Keratinocyte (primary cell): Measurements from ENCODE around the gene ZNF362. TPM values are rescaled to one million over a fixed set of nuclear protein-coding genes. Genes with fewer than 3 reads are reported as not detected.

ENCODE experiments used
- DNase-seq: peaks from one replicate; pipeline ENCODE4 v3.0.0-alpha.2; 2011; ENCODE audit warnings: low read depth, missing footprints, low spot score
- FAIRE-seq: peaks from 2 replicates; lab custom pipeline; 2011; peaks lifted over from hg19 to GRCh38; lab: Jason Lieb, UNC
- H2AFZ ChIP-seq: 2 replicates; pipeline ENCODE4 v1.6.0; 2012; ENCODE audit warnings: low read length, control low read depth, inconsistent platforms; ENCODE audit not compliant: control insufficient read depth
- H3K27ac ChIP-seq: 2 replicates; pipeline ENCODE4 v1.5.1; 2011; ENCODE audit warnings: low read length; ENCODE audit not compliant: control insufficient read depth, insufficient read depth
- H3K27me3 ChIP-seq: 3 replicates; pipeline ENCODE4 v1.6.0; 2011; ENCODE audit warnings: low read length; ENCODE audit not compliant: control insufficient read depth, insufficient read depth; ENCODE audit errors: extremely low read depth
- H3K36me3 ChIP-seq, 2 experiments: 2 replicates in 1 of 2; 3 replicates in 1 of 2; pipeline ENCODE4 v1.5.1; 2011; ENCODE audit warnings: low read length in 2 of 2, mild to moderate bottlenecking in 1 of 2; ENCODE audit not compliant: control insufficient read depth in 2 of 2, insufficient read depth in 2 of 2; ENCODE audit errors: extremely low read depth in 1 of 2
- H3K4me1 ChIP-seq: 3 replicates; pipeline ENCODE4 v1.5.1; 2011; ENCODE audit warnings: low read length; ENCODE audit not compliant: control insufficient read depth, insufficient read depth; ENCODE audit errors: extremely low read depth
- H3K4me2 ChIP-seq: 3 replicates; pipeline ENCODE4 v1.6.0; 2011; ENCODE audit warnings: low read depth, low read length; ENCODE audit not compliant: control insufficient read depth, insufficient read depth; ENCODE audit errors: extremely low read depth
- H3K4me3 ChIP-seq, 3 experiments: fragments of 200-600 bp in 1 of 3; sonication (generic) in 1 of 3; 2 replicates in 2 of 3; 3 replicates in 1 of 3; pipeline ENCODE4 v1.5.1; 2011 to 2016; ENCODE audit warnings: low read length in 3 of 3, mild to moderate bottlenecking in 3 of 3, control low read depth in 2 of 3, inconsistent platforms in 1 of 3, low read depth in 1 of 3, mixed read lengths in 1 of 3, mixed run types in 1 of 3, moderate library complexity in 1 of 3; ENCODE audit not compliant: control insufficient read depth in 2 of 3, insufficient read depth in 2 of 3; ENCODE audit errors: extremely low read depth in 1 of 3
- H3K79me2 ChIP-seq: 2 replicates; pipeline ENCODE4 v1.6.0; 2012; ENCODE audit warnings: low read length; ENCODE audit not compliant: control insufficient read depth, insufficient read depth
- H3K9ac ChIP-seq: 3 replicates; pipeline ENCODE4 v1.6.0; 2011; ENCODE audit warnings: low read length; ENCODE audit not compliant: control insufficient read depth, insufficient read depth; ENCODE audit errors: extremely low read depth
- H3K9me1 ChIP-seq: 3 replicates; pipeline ENCODE4 v1.6.0; 2011; ENCODE audit warnings: low read length; ENCODE audit not compliant: control insufficient read depth, insufficient read depth; ENCODE audit errors: extremely low read depth
- H3K9me3 ChIP-seq: 2 replicates; pipeline ENCODE4 v1.5.1; 2012; ENCODE audit warnings: low read depth, low read length; ENCODE audit not compliant: control insufficient read depth
- H4K20me1 ChIP-seq: 3 replicates; pipeline ENCODE4 v1.6.0; 2011; ENCODE audit warnings: low read length; ENCODE audit not compliant: control insufficient read depth, insufficient read depth; ENCODE audit errors: extremely low read depth
- EZH2 ChIP-seq: IDR thresholded peaks from one replicate; pipeline ENCODE4 v1.6.1; 2012; ENCODE audit warnings: inconsistent platforms, mild to moderate bottlenecking, low read length, moderate library complexity
- dilution Hi-C: fragments of 300-500 bp; cut with MboI; formaldehyde crosslinking; loops from one replicate; pipeline ENCODE4 v1.7.0; 2020; ENCODE audit warnings: low sequenced_read_pairs; ENCODE audit not compliant: extremely low pct_ligation_motif_present
- polyA plus RNA-seq, 5 experiments: library from polyadenylated mRNA; depleted of rRNA in 3 of 5; stranded (reverse) in 3 of 5; stranded (forward) in 1 of 5; unstranded in 1 of 5; fragments of >200 nt; gene quantifications; 1 replicate in 1 of 5; 2 replicates in 3 of 5; 3 replicates in 1 of 5; pipeline versions ENCODE4 v1.2.1 to v1.2.3, GENCODE V29; 2011 to 2012; ENCODE audit warnings: missing spikeins in 2 of 5, low read depth in 1 of 5, low replicate concordance in 1 of 5
- TF ChIP-seq, protein P1 (sequence below), 3 experiments: IDR thresholded peaks in 1 of 3; conservative IDR thresholded peaks in 1 of 3; optimal IDR thresholded peaks in 1 of 3; 2 replicates in 2 of 3; 3 replicates in 1 of 3; pipeline versions ENCODE3 to v1.5.1; 2011; ENCODE audit warnings: low read length in 3 of 3, mild to moderate bottlenecking in 3 of 3, moderate library complexity in 2 of 3, control low read depth in 1 of 3, inconsistent platforms in 1 of 3; ENCODE audit not compliant: insufficient read depth in 2 of 3; ENCODE audit errors: extremely low read depth in 1 of 3

The ZNF362 gene
- polyA plus RNA-seq, 1 donor (not counting 4 experiments of a cell fraction or from before 2014, with no cell fraction given) = 2.2 TPM

DNA sequence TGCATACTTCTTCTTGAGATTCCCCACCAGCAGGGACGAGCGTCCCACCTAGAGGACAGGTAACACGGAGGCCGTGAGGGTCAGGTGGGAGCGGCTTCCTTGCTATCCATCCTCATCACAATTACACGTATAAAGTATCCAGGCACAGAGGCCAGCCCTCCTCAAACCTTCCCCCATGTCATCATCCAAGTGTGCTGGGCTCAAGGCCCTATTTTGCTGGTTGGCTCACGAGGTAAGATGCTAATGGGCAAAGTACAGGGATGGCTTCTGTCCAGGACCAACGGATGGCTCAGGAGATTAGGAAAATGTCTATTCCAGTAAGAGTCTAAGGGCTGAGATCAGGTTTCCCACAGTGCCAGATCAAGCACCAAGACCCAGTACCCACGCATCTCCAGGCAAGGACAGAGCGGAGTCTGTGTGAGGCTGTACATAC is 76.1 kb downstream of the ZNF362 start:
- H3K27ac ChIP-seq = peak overlapping the region; percentile 22

DNA sequence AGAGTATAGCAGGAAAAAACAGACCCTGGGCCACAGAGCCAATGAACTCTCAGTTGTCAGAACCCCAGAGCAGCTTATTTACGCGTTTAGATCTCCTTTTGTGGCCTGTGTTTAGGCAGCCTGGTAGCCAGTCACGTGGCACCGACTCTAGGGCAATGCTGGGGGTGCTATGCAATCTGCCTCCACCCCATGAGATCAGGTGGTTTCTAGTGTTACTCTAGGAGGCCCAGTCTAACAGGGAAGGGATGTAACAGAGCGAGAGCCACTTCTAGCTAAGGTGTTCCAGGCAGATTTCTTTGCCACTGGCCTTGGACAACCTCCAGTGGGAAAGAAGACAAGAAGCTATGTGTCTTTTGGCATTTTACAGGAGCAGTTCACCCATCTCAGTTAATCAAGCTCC is 76.6 kb downstream of the ZNF362 start:
- DNase-seq (no peak), FAIRE-seq (peak; percentile 61)
- Histone ChIP-seq H3K79me2 (peaks cover 65% of the 10 kb centered on the region), H2AFZ (no peak overlapping the region), H3K27me3 (no peaks in the 10 kb centered on the region), H3K36me3 (peaks cover 52% of the 10 kb centered on the region in 2 experiments), H3K9me3 (no peaks in the 10 kb centered on the region), H3K4me2 (no peak overlapping the region), H3K27ac (no peak overlapping the region), H3K9ac (peak overlapping the region; percentile 6), H3K4me3 (no peak overlapping the region), H3K4me1 (peaks cover 55% of the 10 kb centered on the region), H4K20me1 (peaks cover 50% of the 10 kb centered on the region), H3K9me1 (no peaks in the 10 kb centered on the region)
- dilution Hi-C loops = no loop called here
- TF ChIP-seq EZH2 = no peak
- TF ChIP-seq, protein P1, sequence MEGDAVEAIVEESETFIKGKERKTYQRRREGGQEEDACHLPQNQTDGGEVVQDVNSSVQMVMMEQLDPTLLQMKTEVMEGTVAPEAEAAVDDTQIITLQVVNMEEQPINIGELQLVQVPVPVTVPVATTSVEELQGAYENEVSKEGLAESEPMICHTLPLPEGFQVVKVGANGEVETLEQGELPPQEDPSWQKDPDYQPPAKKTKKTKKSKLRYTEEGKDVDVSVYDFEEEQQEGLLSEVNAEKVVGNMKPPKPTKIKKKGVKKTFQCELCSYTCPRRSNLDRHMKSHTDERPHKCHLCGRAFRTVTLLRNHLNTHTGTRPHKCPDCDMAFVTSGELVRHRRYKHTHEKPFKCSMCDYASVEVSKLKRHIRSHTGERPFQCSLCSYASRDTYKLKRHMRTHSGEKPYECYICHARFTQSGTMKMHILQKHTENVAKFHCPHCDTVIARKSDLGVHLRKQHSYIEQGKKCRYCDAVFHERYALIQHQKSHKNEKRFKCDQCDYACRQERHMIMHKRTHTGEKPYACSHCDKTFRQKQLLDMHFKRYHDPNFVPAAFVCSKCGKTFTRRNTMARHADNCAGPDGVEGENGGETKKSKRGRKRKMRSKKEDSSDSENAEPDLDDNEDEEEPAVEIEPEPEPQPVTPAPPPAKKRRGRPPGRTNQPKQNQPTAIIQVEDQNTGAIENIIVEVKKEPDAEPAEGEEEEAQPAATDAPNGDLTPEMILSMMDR (optimal IDR thresholded peaks at IDR 0.05 in 1 of 3, IDR thresholded peaks at IDR 0.05 in 1 of 3, conservative IDR thresholded peaks at IDR 0.05 in 1 of 3; ENCODE audit: extremely low read depth in 1 of 3, insufficient read depth in 2 of 3, low read length in 3 of 3) = no peak

More for the DNA sequence above, 76.1 kb downstream of the ZNF362 start:
- Histone ChIP-seq H3K9me1 (no peaks in the 10 kb centered on the region), H4K20me1 (peaks cover 49% of the 10 kb centered on the region), H3K79me2 (peaks cover 60% of the 10 kb centered on the region), H2AFZ (no peak overlapping the region), H3K4me2 (no peak overlapping the region), H3K9ac (peak overlapping the region; percentile 6), H3K27me3 (no peaks in the 10 kb centered on the region), H3K9me3 (no peaks in the 10 kb centered on the region), H3K4me1 (peaks cover 56% of the 10 kb centered on the region), H3K4me3 (no peak overlapping the region), H3K36me3 (peaks cover 52 to 54% of the 10 kb centered on the region in 2 experiments)
- DNase-seq = no peak
- FAIRE-seq = no peak
- dilution Hi-C loops = no loop called here
- TF ChIP-seq, protein P1 (optimal IDR thresholded peaks at IDR 0.05 in 1 of 3, IDR thresholded peaks at IDR 0.05 in 1 of 3, conservative IDR thresholded peaks at IDR 0.05 in 1 of 3; ENCODE audit: extremely low read depth in 1 of 3, insufficient read depth in 2 of 3, low read length in 3 of 3) = no peak
- TF ChIP-seq EZH2 = no peak
